Brain pericyte (primary cell): Measurements from ENCODE around the gene ANKRD36B.
"Not testable (repeated sequence)": the region's sequence is repeated elsewhere in the genome, so short reads cannot be mapped to it uniquely, and the experiment has no call there.

Source experiments
- DNase-seq: peaks from one replicate; pipeline ENCODE4 v3.0.0-alpha.2; 2012; ENCODE audit warnings: low read depth, low spot score

The ANKRD36B gene

GRCh38 chr2:97549058-97549457 lies 40.6 kb downstream of the ANKRD36B start:
- not testable (repeated sequence) for DNase-seq

GRCh38 chr2:97548536-97548935 lies 41.1 kb downstream of the ANKRD36B start:
- DNase-seq, result not testable (repeated sequence)

DNA sequence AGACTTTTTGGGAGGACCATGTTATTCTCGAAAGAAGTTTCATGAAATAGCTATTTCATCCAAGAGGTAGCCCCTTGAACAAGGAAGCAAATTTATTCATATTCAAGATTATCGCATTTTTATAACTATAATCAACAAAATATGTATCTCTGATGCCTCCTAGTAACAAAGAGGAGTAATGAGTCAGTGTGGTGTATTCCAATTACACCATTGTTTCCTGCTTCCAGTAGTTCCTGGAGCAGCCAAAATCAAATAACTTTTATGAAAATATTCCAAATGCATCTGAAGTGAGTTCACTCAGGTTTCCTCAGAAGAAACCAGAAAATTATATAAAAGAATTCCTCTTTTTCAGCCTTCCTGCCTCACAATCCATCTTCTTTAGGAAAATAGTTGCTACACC lies 43.0 kb downstream of the ANKRD36B start:
- DNase-seq, result no peak

GRCh38 chr2:97544911-97545310 lies 44.8 kb downstream of the ANKRD36B start:
- not testable (repeated sequence) for DNase-seq

GRCh38 chr2:97525904-97526303 lies 63.8 kb downstream of the ANKRD36B start:
- not testable (repeated sequence) for DNase-seq

DNA sequence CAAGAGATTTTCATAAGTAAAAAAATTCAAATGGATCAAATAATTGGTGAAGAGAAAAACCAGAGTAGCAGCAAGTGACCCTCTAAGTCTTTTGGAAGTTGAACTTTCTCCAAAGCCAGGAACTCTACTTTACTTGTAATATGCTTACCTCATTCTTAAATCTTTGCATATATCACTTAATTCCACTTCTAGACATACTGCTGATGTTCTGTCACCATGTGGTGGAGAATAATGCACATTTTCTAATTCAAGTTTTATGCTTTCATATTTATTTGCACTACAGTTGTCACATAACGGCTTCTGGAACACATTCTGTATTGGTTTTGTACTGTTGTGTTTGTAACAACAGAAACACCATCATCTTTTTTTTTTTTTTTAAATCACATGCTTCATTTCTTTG lies 65.9 kb downstream of the ANKRD36B start:
- not testable (repeated sequence) for DNase-seq

DNA sequence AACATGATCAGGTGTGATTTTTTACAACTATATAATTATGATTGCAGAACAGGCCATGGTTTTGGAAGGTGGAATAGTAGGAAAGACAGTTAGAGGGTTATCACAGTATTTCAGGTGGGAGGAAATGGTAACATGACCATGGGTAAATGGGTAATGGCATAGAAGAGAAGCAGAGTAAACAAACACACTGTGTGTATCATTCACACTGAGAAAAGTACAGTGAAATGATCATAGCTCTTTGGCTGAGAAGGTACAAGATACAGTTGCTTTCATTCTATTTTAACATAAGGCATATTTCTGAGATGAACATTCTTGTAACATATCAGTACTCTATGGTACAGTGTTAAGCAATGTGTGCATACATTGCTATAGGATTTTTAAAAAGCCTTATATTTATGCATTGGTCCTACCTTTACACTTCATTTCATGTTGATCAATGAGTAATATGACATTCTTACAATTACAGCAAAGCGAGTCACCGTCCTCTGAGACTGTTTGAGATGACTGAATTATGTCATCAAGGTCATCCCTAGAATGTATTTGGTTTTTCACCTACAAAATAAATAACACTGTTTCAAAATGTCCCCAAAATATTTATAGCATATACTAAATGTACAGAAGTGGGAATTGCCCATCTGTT lies 66.6 kb downstream of the ANKRD36B start:
- not testable (repeated sequence) for DNase-seq

DNA sequence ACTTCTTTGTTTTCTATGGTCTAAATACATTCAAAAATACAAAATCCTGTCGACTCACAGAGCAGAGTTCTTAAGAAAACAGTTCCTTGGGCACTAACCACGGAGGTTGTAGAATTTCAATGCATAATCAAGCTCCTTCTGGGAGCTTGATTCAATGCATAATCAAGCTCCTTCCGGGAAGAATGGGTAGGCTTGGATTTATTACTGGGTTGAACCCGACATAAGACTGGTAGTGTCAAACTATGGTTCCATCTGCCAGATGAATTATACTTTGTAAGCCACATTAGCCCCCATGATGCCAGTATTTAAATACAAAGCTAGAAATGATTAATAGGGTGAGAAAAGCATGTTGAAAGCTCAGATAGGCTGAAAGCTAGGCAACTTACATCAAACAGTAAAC lies 94.0 kb downstream of the ANKRD36B start:
- DNase-seq, result not testable (repeated sequence)

DNA sequence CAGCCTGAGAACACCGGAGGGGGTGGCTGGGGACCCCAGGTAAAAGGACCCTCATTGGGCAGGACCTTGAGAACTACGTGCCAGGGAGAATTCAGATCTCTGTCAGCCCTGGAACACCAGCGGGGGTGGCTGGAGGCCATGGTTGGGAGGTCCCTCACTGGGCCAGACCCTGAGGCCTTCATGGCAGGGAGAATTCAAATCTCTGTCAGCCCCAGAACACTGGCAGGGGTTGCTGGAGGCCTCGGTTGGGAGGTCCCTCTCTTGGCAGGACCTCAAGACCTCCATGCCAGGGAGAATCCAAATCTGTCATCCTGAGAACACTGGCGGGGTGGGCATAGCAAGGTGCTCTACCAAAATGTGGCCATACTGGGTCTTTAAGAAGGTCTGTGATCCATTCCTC lies 99.5 kb downstream of the ANKRD36B start:
- DNase-seq, result not testable (repeated sequence)
